Astrocyte (in vitro differentiated cells and primary cell): Measurements from ENCODE around the gene MADD.

Experiments
- EZH2 ChIP-seq: IDR thresholded peaks from 2 replicates; pipeline ENCODE4 v1.6.1; 2012; ENCODE audit warnings: mild to moderate bottlenecking, low read length, inconsistent platforms; ENCODE audit not compliant: insufficient read depth
- TF ChIP-seq, protein P1 (sequence below): IDR thresholded peaks from 2 replicates; pipeline ENCODE4 v1.5.1; 2011; ENCODE audit warnings: low read depth, mild to moderate bottlenecking, inconsistent platforms, low read length, moderate library complexity; ENCODE audit not compliant: insufficient read depth

- TF ChIP-seq, protein P1, sequence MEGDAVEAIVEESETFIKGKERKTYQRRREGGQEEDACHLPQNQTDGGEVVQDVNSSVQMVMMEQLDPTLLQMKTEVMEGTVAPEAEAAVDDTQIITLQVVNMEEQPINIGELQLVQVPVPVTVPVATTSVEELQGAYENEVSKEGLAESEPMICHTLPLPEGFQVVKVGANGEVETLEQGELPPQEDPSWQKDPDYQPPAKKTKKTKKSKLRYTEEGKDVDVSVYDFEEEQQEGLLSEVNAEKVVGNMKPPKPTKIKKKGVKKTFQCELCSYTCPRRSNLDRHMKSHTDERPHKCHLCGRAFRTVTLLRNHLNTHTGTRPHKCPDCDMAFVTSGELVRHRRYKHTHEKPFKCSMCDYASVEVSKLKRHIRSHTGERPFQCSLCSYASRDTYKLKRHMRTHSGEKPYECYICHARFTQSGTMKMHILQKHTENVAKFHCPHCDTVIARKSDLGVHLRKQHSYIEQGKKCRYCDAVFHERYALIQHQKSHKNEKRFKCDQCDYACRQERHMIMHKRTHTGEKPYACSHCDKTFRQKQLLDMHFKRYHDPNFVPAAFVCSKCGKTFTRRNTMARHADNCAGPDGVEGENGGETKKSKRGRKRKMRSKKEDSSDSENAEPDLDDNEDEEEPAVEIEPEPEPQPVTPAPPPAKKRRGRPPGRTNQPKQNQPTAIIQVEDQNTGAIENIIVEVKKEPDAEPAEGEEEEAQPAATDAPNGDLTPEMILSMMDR = no peak
- no peak for TF ChIP-seq EZH2
Observed at GRCh38 chr11:47241841-47242301, 28.1 kb upstream of the MADD start.
